Suppressor macrophage treated with lipopolysaccharide for 1 hour (primary cell): ENCODE measurements around the gene AGAP6.
"Not testable (repeated sequence)": the region's sequence is repeated elsewhere in the genome, so short reads cannot be mapped to it uniquely, and the experiment has no call there.

Source experiments
- DNase-seq, 3 donors: peaks; one replicate each; pipeline ENCODE4 v3.0.0-alpha.2; 2020 to 2022

The AGAP6 gene

DNA sequence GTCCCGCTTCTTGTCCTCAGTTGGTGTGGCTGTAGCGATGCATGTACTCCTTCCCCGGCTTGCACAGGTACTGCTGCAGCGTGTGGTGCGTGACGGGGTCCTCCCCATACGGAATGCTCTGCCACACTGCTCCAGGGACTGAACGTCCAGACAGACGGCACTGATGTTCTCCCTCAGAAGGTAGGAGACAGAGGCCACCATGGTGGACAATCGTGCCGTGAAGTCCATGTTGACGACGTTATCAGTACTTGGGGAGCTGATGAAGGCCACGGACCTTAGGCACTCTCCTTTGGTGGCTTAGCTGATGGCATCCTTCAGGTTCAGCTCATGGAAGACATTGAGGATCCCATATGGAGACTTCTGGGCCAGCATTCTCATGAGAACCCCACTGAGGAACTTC lies 37.4 kb downstream of the AGAP6 start:
- no peak for DNase-seq

DNA sequence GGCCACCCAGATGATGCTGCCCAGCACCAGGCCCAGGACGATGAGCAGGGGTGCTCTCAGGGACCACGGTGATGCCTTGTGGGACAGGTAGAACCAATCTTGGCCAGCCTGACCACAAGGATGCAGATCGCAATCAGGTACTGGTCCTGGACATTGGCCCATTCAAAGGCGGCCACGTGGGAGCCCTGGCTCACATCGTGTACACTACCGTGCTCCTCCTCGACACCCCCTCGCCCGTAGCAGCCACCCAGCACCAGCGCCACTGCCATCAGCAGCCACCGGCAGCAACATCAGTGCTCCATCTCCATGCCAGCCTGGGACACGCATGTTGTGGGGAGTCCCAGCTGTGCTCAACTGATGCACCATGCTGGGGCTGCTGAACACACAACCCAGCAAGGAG lies 39.0 kb downstream of the AGAP6 start:
- DNase-seq, result no peak

- DNase-seq, result no peak
These were observed 45.3 kb downstream of the AGAP6 start for GRCh38 chr10:50033481-50033880.

GRCh38 chr10:50035337-50035736 lies 47.1 kb downstream of the AGAP6 start:
- DNase-seq, result peak in 1 of 3 donors; percentile 2

GRCh38 chr10:50044941-50045664 lies 56.9 kb downstream of the AGAP6 start:
- DNase-seq, result no peak

DNA sequence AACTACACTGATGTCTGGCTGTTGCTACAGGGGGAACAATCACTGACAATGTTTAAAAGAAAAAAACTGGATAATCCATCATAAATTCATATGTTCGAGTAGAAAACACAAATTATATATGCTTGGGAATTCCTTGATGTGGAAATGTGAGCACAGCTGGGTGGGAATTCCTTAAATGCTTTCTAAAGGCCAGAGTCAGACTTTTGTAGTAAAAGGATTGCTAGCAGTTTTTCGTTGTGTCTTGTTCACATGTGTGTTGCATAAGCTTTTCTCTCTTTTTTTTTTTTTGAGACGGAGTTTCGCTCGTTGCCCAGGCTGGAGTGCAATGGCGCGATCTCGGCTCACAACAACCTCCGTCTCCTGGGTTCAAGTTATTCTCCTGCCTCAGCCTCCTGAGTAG lies 58.3 kb downstream of the AGAP6 start:
- DNase-seq, result peak in 1 of 3 donors; percentile 5

DNA sequence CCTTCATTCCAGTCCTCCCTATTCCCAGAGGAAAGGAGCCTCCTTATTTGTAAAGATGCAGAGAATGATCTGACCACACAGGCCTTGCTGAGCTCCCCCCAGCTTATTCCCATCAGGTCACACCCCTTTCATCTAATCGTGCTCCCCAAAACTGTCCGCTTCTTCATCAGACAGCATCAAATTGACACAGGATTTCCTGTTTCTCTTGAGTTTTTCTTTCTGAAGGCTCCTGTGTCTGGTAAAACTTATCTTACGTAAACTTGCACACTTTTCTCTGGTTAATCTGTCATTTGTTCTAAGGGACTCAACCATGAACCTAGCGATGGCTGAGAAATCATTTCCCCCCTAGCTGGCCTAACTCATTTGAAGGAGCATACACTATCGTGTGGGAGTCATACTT lies 59.4 kb downstream of the AGAP6 start:
- DNase-seq, result not testable (repeated sequence)

- peak; percentile 52 to 80 (median 53) for DNase-seq
These were observed 63.9 kb downstream of the AGAP6 start for GRCh38 chr10:50051995-50052660.

- DNase-seq, result not testable (repeated sequence)
These were observed 64.7 kb downstream of the AGAP6 start for GRCh38 chr10:50052778-50053376.

DNA sequence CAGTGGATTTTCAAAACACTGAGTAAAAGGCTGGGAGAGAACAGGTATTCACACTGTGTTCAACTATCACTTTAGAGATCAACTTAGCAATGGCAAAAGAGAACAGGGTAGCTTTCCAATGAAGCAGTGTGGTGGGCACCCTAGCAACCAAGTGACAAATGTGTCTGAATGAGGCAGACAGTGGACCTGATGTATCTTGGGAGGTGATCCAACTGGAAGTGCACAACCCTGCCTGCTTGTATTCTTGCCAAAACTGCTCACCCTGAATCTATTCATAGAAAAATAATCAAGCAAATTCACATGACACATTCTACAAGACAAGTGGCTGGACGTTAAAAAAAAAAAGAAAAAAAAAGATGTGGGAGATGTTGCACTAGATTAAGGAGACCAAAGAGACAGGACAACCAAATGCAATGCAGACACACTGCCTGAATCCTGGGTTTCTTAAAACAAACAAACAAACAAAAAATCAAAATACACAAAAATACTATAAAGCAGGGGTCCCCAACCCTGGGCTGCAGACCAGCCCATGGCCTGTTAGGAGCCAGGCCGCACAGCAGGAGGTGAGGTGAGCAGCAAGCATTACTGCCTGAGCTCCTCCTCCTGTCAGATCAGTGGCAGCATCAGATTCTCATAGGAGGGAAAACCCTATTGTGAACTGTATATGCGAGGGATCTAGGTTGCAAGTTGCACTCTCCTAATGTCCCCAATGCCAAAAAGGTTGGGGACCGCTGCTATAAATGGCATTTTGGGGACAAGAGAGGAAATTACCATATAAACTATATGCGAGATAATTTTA lies 67.5 kb downstream of the AGAP6 start:
- DNase-seq, result not testable (repeated sequence)

DNA sequence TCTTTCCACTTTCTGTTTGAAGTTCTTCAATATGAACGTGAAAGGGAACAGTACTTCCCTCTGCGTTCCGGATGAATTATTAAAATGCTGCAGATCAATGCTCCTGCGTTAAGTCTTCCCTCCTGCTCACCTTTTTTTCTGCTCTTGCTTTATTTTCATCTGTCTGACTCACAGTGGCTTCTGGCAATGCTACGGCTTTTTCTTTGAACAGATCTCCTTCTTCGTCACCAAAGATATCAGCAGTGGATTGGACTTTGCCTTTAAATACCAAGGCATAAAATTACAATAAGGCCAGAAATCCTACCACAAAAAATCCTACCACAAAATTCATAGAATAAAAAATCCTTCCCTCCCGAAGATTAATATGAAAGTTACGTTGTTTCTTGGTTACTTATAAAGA lies 68.4 kb downstream of the AGAP6 start:
- not testable (repeated sequence) for DNase-seq

DNA sequence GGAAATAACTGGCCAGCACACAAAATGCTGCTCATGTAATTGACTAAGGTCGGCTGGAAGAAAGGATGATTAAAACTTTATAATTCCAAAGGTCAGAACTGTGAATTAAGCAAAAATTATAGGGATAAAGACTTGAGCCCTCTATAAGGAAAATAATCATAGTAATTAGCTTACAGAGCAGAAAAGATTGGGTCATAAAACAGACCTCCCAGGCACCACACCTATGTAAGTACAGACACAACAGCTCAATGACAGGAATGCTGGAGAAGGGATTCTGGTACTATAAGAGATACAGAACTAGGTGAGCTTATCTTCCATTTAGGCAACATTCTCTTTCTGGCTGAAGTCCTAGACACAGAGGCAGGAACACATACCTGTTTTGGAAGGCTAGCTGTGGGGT lies 70.5 kb downstream of the AGAP6 start:
- not testable (repeated sequence) for DNase-seq

GRCh38 chr10:50059946-50060345 lies 71.7 kb downstream of the AGAP6 start:
- not testable (repeated sequence) for DNase-seq
